Measurements from ENCODE around the gene TENM3.

DNA sequence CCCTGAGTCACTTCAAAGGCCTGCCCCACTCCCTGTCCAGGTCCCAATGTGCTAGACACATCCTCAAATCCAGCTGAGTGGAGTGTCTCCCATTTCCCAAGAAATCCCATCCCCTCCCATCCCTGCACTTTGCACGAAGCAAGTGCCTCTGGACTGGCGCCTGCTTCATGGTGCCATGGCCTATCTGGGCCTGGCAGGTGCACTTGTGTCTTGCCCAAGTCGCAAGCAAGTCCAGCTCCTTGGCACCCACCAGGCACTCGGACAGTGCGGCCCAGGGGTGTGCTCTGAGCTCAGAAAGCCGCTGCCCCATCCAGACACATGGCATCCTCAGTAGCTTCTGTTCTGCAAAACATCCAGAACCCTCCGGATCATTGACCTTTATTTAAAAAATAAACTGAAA lies 576.5 kb downstream of the TENM3 start:
- TF ChIP-seq POLR2A (IDR thresholded peaks at IDR 0.05; ENCODE audit: extremely low read depth, insufficient read length), result no peak
- TF ChIP-seq, protein P1, sequence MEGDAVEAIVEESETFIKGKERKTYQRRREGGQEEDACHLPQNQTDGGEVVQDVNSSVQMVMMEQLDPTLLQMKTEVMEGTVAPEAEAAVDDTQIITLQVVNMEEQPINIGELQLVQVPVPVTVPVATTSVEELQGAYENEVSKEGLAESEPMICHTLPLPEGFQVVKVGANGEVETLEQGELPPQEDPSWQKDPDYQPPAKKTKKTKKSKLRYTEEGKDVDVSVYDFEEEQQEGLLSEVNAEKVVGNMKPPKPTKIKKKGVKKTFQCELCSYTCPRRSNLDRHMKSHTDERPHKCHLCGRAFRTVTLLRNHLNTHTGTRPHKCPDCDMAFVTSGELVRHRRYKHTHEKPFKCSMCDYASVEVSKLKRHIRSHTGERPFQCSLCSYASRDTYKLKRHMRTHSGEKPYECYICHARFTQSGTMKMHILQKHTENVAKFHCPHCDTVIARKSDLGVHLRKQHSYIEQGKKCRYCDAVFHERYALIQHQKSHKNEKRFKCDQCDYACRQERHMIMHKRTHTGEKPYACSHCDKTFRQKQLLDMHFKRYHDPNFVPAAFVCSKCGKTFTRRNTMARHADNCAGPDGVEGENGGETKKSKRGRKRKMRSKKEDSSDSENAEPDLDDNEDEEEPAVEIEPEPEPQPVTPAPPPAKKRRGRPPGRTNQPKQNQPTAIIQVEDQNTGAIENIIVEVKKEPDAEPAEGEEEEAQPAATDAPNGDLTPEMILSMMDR (IDR thresholded peaks at IDR 0.05; ENCODE audit: low read depth, low read length), result no peak
- TF ChIP-seq MYC (IDR thresholded peaks at IDR 0.05; ENCODE audit: low read depth, low read length), result no peak
- TF ChIP-seq, protein P2, sequence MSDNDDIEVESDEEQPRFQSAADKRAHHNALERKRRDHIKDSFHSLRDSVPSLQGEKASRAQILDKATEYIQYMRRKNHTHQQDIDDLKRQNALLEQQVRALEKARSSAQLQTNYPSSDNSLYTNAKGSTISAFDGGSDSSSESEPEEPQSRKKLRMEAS (IDR thresholded peaks at IDR 0.05; ENCODE audit: low read depth, low read length), result no peak
